ENCODE measurements around the gene MYBL2.
"Not testable (repeated sequence)": the region's sequence is repeated elsewhere in the genome, so short reads cannot be mapped to it uniquely, and the experiment has no call there.

Gene MYBL2

DNA sequence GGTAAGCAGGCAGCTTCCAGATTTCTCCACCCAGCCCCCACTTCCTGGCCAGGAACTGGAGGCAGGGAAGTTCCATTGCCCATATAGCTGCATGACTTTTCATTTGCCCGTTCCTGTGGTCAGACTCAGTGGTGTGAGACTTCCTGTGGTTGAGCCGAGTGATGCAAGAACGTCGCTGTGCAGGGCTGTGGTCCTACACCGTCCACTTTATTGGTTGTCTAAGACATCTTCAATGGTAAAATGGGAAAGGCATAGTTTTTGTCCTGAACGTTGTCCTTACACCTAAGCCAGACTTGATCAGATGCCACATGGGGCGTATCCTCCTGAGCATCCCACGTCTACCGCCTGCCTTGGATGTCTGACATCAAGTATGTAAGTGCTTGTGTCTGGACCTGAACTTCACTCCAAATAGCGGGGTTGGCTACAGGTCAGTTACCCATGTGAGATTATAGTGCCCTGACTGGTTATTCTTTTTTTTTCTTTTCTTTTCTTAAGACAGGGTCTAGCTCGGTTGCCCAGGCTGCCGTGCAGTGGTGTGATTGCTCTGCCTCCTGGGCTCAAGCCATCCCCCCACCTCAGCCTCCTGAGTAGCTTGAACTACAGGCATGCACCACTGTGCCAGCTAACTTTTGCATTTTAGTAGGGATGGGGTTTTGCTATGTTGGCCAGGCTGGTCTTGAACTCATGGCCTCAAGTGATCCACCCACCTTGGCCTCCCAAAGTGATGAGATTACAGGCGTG, 85.8 kb downstream of the MYBL2 start:
- peak; percentile 37 for DNase-seq

DNA sequence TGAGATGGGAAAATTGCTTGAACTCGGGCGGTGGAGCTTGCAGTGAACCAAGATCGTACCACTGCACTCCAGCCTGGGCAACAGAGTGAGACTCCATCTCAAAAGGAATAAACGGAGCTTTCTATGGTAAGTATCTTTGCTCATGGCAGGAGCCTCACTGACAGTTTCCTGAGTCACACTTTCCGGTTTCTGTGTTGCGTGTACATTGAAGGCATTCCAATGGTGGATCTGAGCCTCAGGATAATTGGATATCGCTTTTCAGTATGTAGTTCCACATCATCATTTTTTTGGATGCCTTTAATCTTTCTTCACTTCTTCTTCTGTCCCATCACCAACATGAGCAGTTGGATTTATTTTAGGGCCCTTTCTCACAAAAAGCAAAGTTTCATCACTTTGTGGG, 88.5 kb downstream of the MYBL2 start:
- DNase-seq: no peak

GRCh38 chr20:43755851-43756250, 88.9 kb downstream of the MYBL2 start:
- DNase-seq: no peak

DNA sequence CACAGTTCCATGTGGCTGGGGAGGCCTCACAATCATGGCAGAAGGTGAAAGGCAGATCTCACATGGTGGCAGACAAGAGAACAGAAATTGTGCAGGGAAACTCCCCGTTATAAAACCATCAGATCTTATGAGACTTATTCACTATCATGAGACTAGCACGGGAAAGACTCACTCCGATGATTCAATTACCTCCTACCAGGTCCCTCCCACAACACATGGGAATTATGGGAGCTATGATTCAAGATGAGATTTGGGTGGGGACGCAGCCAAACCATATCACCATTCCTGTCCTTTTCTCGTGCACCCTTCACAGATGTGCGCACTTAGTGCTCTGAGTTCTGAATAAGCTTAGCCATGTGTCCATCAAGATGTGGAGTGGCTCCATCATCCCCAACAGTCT, 91.0 kb downstream of the MYBL2 start:
- DNase-seq: not testable (repeated sequence)

- DNase-seq: no peak
These were observed 94.7 kb downstream of the MYBL2 start for GRCh38 chr20:43761386-43762340.

DNA sequence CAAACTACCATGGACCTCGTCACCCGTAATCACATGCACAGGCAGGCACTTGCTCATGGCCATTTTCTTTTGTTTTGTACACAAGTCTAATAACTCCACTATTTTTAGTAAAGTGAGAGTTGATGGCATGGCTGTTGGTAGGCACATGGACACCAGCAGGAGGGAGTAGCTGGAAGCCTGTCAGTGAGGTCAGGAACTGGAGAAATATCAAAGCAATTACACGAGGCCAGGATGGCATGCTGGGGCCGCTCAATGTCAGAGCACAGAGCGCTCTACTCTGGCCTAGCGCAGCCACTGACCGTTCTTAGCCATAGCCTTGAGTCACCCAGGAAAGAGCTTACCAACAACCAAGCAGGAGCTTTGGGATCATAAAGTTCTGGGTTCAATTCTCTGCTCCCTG, 96.0 kb downstream of the MYBL2 start:
- no peak for DNase-seq

DNA sequence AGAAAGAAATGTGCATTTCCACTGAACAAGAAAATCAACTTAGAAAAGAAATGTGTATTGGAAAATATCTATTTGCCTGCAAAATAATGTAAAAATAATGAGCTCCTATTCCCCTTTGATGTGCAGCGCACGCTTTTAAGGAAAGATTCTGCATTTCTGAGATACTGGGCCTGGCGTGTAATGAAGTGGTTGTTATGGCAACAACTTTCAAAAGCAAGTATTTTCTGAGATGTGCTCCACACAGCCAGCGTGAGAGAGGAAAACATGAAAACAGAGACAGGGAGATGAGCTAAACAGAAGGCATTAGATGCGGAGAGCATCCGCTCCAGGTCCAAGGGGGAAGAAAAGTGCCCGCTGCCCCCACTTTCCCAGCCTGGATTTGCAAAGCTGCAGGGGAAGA, 99.0 kb downstream of the MYBL2 start:
- no peak for DNase-seq
